PC-3 (cell line): Measurements from ENCODE around the gene KCNK13. TPM values are rescaled to one million over a fixed set of nuclear protein-coding genes. Genes with fewer than 3 reads are reported as not detected.

Experiments
- ATAC-seq: fragments of 200-7000 bp; cut with Tn5 transposase; 2 replicates; pipeline ENCODE4 v1.9.1; 2020; ENCODE audit warnings: mild to moderate bottlenecking, moderate library complexity
- BruUV-seq: library from RNA; stranded (reverse); fragments of 400-500 nt; replicated peaks from 2 replicates; lab custom pipeline; 2021; lab: Mats Ljungman, UMichigan
- CTCF ChIA-PET: fragments of 300-600 bp; sonication (Branson Sonifier 250); formaldehyde crosslinking; loops from one replicate; lab custom pipeline; 2022; ENCODE audit warnings: antibody characterized with exemption; lab: Charles Lee
- POLR2A ChIA-PET: fragments of 300-600 bp; sonication (Branson Sonifier 250); formaldehyde crosslinking; loops from one replicate; lab custom pipeline; 2022; ENCODE audit warnings: antibody characterized with exemption; ENCODE audit not compliant: unreplicated experiment; lab: Charles Lee
- DNase-seq: peaks from one replicate; pipeline ENCODE4 v3.0.0-alpha.2; 2015
- H2AFZ ChIP-seq: fragments of 300-600 bp; sonication (generic); 2 replicates; pipeline ENCODE4 v1.6.0; 2016; ENCODE audit warnings: antibody characterized with exemption, low read length
- H3F3A ChIP-seq: fragments of 300-600 bp; sonication (generic); one replicate; pipeline ENCODE4 v1.6.0; 2017; ENCODE audit warnings: antibody characterized with exemption, low read length, control low read depth, mild to moderate bottlenecking; ENCODE audit not compliant: unreplicated experiment
- H3K27ac ChIP-seq: fragments of 300-600 bp; sonication (generic); 2 replicates; pipeline ENCODE4 v1.5.1; 2016; ENCODE audit warnings: mild to moderate bottlenecking, low read length
- H3K27me3 ChIP-seq: fragments of 300-600 bp; sonication (generic); 2 replicates; pipeline ENCODE4 v1.6.1; 2016; ENCODE audit warnings: low read length, mixed read lengths
- H3K36me3 ChIP-seq: fragments of 300-600 bp; sonication (generic); 2 replicates; pipeline ENCODE4 v1.6.1; 2016; ENCODE audit warnings: low read depth, mixed run types, low read length, mixed read lengths
- H3K4me1 ChIP-seq: fragments of 300-600 bp; sonication (generic); 2 replicates; pipeline ENCODE4 v1.5.1; 2016; ENCODE audit warnings: low read length; ENCODE audit not compliant: insufficient read depth
- H3K4me2 ChIP-seq: fragments of 300-600 bp; sonication (generic); 2 replicates; pipeline ENCODE4 v1.6.0; 2016; ENCODE audit warnings: low read length
- H3K4me3 ChIP-seq: fragments of 300-600 bp; sonication (generic); 2 replicates; pipeline ENCODE4 v1.5.1; 2016; ENCODE audit warnings: mild to moderate bottlenecking, low read length, mixed read lengths
- H3K79me2 ChIP-seq: fragments of 300-600 bp; sonication (generic); 2 replicates; pipeline ENCODE4 v1.6.1; 2017; ENCODE audit warnings: low read length, mixed read lengths
- H3K9ac ChIP-seq: fragments of 300-600 bp; sonication (generic); 2 replicates; pipeline ENCODE4 v1.6.0; 2016; ENCODE audit warnings: mild to moderate bottlenecking, low read length
- H3K9me2 ChIP-seq: fragments of 300-600 bp; sonication (generic); replicated peaks from 2 replicates; pipeline ENCODE4 v1.6.1; 2016; ENCODE audit warnings: mixed run types, low read length, mixed read lengths
- H3K9me3 ChIP-seq: fragments of 300-600 bp; sonication (generic); 2 replicates; pipeline ENCODE4 v1.6.1; 2016; ENCODE audit warnings: low read length, mixed read lengths
- H4K20me1 ChIP-seq: fragments of 300-600 bp; sonication (generic); 2 replicates; pipeline ENCODE4 v1.6.1; 2016; ENCODE audit warnings: low read length, mixed read lengths
- EZH2 ChIP-seq: fragments of 300-600 bp; sonication (generic); IDR thresholded peaks from one replicate; pipeline ENCODE4 v1.6.1; 2017; ENCODE audit warnings: antibody characterized with exemption, mild to moderate bottlenecking, low read length; ENCODE audit not compliant: unreplicated experiment
- EZH2phosphoT487 ChIP-seq: fragments of 300-600 bp; sonication (generic); IDR thresholded peaks from 2 replicates; pipeline ENCODE4 v1.6.1; 2018; ENCODE audit warnings: mild to moderate bottlenecking, antibody characterized with exemption, low read length, borderline replicate concordance
- intact Hi-C: fragments of 100-400 bp; cut with micrococcal nuclease; formaldehyde crosslinking; loops from 2 replicates; pipeline ENCODE4 v1.9.0; 2023
- total RNA-seq: library from RNA; depleted of rRNA; stranded (reverse); fragments of >200 nt; gene quantifications from 2 replicates; pipeline ENCODE4 v1.2.3, GENCODE V29; 2014
- TF ChIP-seq, protein P1 (sequence below): fragments of 300-600 bp; sonication (generic); conservative IDR thresholded peaks from 2 replicates; pipeline ENCODE4 v1.5.1; 2017; ENCODE audit warnings: antibody characterized with exemption, low read depth, mild to moderate bottlenecking, low read length

Gene KCNK13
- total RNA-seq, 1 experiment from 2014 or later, result 0.58 TPM

DNA sequence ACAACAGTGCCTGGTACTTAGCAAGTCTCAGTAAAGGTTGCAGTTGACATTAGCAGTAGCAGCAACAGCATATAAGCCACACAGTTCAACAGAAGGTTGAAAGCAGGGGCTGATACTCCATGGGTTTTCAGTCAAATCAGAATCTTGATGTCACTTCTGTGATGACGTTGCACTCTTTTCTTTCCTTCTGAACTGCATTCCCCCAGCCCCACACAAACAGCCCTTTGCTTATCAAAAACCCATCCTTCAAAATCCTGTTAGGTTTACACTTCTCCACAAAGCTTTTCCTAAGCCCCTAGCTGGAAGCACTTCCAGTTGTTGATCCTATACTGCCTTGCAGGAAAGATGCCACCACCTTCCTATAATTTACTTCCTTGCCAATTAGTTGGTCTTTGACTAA is 34.0 kb upstream of the KCNK13 start:
- no peak for DNase-seq
- Histone ChIP-seq H3F3A (no peaks in the 10 kb centered on the region), H3K9me2 (no peaks in the 10 kb centered on the region), H3K9ac (no peak overlapping the region), H3K9me3 (no peaks in the 10 kb centered on the region), H3K4me3 (no peak overlapping the region), H3K4me1 (peaks cover 11% of the 10 kb centered on the region), H3K27ac (no peak overlapping the region), H2AFZ (no peak overlapping the region), H3K36me3 (peaks cover 29% of the 10 kb centered on the region), H3K79me2 (no peaks in the 10 kb centered on the region), H3K4me2 (no peak overlapping the region), H3K27me3 (no peaks in the 10 kb centered on the region), H4K20me1 (no peaks in the 10 kb centered on the region)
- BruUV-seq, result no TSS peak
- TF ChIP-seq EZH2phosphoT487 (no peak), EZH2 (no peak)
- TF ChIP-seq, protein P1, sequence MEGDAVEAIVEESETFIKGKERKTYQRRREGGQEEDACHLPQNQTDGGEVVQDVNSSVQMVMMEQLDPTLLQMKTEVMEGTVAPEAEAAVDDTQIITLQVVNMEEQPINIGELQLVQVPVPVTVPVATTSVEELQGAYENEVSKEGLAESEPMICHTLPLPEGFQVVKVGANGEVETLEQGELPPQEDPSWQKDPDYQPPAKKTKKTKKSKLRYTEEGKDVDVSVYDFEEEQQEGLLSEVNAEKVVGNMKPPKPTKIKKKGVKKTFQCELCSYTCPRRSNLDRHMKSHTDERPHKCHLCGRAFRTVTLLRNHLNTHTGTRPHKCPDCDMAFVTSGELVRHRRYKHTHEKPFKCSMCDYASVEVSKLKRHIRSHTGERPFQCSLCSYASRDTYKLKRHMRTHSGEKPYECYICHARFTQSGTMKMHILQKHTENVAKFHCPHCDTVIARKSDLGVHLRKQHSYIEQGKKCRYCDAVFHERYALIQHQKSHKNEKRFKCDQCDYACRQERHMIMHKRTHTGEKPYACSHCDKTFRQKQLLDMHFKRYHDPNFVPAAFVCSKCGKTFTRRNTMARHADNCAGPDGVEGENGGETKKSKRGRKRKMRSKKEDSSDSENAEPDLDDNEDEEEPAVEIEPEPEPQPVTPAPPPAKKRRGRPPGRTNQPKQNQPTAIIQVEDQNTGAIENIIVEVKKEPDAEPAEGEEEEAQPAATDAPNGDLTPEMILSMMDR, result no peak
- intact Hi-C loops, result no loop called here
- POLR2A ChIA-PET, result no interaction called here
- CTCF ChIA-PET, result no interaction called here
- no peak for ATAC-seq

DNA sequence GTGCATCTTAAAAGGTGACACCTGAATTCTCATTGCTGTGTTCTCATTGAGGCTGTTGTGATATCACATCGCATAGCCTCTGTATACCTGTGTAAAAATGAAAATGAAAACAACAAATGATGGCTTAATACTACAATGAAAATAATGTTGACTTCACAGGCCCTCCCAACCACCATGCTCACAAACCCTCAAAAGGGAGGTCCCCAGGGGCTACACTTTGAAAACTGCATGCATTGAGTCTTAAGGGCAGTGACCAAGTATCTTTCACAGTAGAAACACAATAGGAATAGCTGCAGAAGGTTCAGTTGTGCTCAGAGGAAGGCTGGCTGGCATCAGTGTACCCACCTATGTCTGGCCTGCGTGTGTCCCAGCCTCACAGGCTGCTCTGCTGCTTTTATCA is 27.6 kb upstream of the KCNK13 start:
- H3K4me2 ChIP-seq, result no peak overlapping the region
- H3K9ac ChIP-seq, result no peak overlapping the region
- no peak overlapping the region for H3K4me3 ChIP-seq
- no peak for DNase-seq
- ChIA-PET CTCF (no interaction called here), POLR2A (no interaction called here)
- BruUV-seq, result no TSS peak
- ATAC-seq, result no peak
- no peaks in the 10 kb centered on the region for H3K9me3 ChIP-seq
- H2AFZ ChIP-seq, result no peak overlapping the region
- H3K27ac ChIP-seq, result no peak overlapping the region
- no peaks in the 10 kb centered on the region for H3K27me3 ChIP-seq
- intact Hi-C loops, result no loop called here
- H3K4me1 ChIP-seq, result no peaks in the 10 kb centered on the region
- H3F3A ChIP-seq, result no peaks in the 10 kb centered on the region
- H3K79me2 ChIP-seq, result no peaks in the 10 kb centered on the region
- no peaks in the 10 kb centered on the region for H3K9me2 ChIP-seq
- H3K36me3 ChIP-seq, result peaks cover 29% of the 10 kb centered on the region; the same call in 1 of the 2 replicates
- H4K20me1 ChIP-seq, result no peaks in the 10 kb centered on the region
- no peak for TF ChIP-seq EZH2
- no peak for TF ChIP-seq EZH2phosphoT487
- TF ChIP-seq, protein P1, result no peak

DNA sequence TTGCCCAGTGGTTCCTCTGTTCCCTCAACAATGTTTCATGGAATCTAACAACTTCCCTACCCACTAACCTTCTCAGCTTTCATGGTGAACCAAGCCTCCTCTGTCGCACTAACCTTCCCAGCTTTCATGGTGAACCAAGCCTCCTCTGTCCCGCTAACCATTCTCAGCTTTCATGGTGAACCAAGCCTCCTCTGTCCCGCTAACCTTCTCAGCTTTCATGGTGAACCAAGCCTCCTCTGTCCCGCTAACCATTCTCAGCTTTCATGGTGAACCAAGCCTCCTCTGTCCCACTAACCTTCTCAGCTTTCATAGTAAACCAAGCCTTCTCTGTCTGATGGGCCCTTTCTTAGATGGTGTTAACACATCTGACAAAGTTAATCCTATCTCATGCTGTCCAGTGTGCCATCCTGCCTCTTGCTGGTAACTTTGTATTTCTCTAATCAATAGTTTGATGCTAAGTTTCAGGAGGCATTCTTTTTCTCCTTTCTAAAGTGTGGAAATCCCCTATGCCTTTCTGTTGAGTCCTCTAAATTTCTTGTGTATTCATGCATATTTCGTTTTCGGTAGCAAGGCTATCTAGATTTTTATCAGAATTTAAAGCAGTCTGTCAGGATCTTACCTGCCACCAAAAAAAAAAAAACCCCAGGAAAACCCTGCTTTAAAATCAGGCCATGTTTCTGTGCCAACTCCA is 26.8 kb upstream of the KCNK13 start:
- TF ChIP-seq, protein P1, result no peak
- TF ChIP-seq EZH2phosphoT487 (no peak), EZH2 (no peak)
- POLR2A ChIA-PET, result no interaction called here
- H3K27ac ChIP-seq, result no peak overlapping the region
- no peak overlapping the region for H3K4me2 ChIP-seq
- no peaks in the 10 kb centered on the region for H3K79me2 ChIP-seq
- no peaks in the 10 kb centered on the region for H3K9me3 ChIP-seq
- no peak for DNase-seq
- no peaks in the 10 kb centered on the region for H3K4me1 ChIP-seq
- BruUV-seq, result no TSS peak
- intact Hi-C loops, result no loop called here
- H3K9ac ChIP-seq, result no peak overlapping the region
- CTCF ChIA-PET, result no interaction called here
- peaks cover 33% of the 10 kb centered on the region; the same call in 1 of the 2 replicates for H3K36me3 ChIP-seq
- no peaks in the 10 kb centered on the region for H4K20me1 ChIP-seq
- no peak overlapping the region for H3K4me3 ChIP-seq
- ATAC-seq, result no peak
- no peaks in the 10 kb centered on the region for H3K27me3 ChIP-seq
- no peaks in the 10 kb centered on the region for H3K9me2 ChIP-seq
- H2AFZ ChIP-seq, result no peak overlapping the region
- no peaks in the 10 kb centered on the region for H3F3A ChIP-seq
